Kidney (tissue), 14 donors: ENCODE data around the gene C17orf107. TPM values are rescaled to one million over a fixed set of nuclear protein-coding genes. Genes with fewer than 3 reads are reported as not detected.
A peak's percentile ranks its signal among the peaks of the same experiment; 100 is the strongest.
"Not testable (repeated sequence)": the region's sequence is repeated elsewhere in the genome, so short reads cannot be mapped to it uniquely, and the experiment has no call there.

Experiments used
- DNase-seq, 5 donors: peaks; one replicate each; pipeline ENCODE4 v3.0.0-alpha.2; 2013 to 2020
- FAIRE-seq: peaks from 2 replicates; lab custom pipeline; 2012; peaks lifted over from hg19 to GRCh38; lab: Jason Lieb, UNC
- H3K27ac ChIP-seq, 2 donors: one replicate each; pipeline ENCODE4 v1.7.0; 2013; ENCODE audit warnings: low read depth in 2 of 2, low read length in 2 of 2, inconsistent platforms in 1 of 2
- H3K27me3 ChIP-seq: one replicate; pipeline ENCODE4 v1.7.1; 2013; ENCODE audit warnings: low read length, inconsistent platforms; ENCODE audit not compliant: control insufficient read depth, insufficient read depth
- H3K36me3 ChIP-seq, 3 donors: one replicate each; pipeline versions ENCODE4 v1.7.0 to v1.7.1; 2013; ENCODE audit warnings: low read length in 3 of 3, control low read depth in 1 of 3, inconsistent platforms in 1 of 3; ENCODE audit not compliant: insufficient read depth in 3 of 3, control insufficient read depth in 2 of 3
- H3K4me1 ChIP-seq, 3 donors: one replicate each; pipeline versions ENCODE4 v1.7.0 to v1.7.1; 2013; ENCODE audit warnings: low read length in 3 of 3, inconsistent platforms in 1 of 3, low read depth in 1 of 3; ENCODE audit not compliant: control insufficient read depth in 2 of 3, insufficient read depth in 2 of 3
- H3K4me3 ChIP-seq, 3 donors: one replicate each; pipeline versions ENCODE4 v1.7.0 to v1.8.1; 2013; ENCODE audit warnings: low read length in 3 of 3, control low read depth in 1 of 3, inconsistent platforms in 1 of 3
- H3K9ac ChIP-seq, 3 donors: one replicate each; pipeline versions ENCODE4 v1.7.0 to v1.7.1; 2013; ENCODE audit warnings: low read length in 3 of 3, control low read depth in 1 of 3, inconsistent platforms in 1 of 3
- H3K9me3 ChIP-seq, 3 donors: one replicate each; pipeline versions ENCODE4 v1.7.0 to v1.7.1; 2013; ENCODE audit warnings: low read length in 3 of 3, control low read depth in 1 of 3, inconsistent platforms in 1 of 3; ENCODE audit not compliant: control insufficient read depth in 2 of 3, insufficient read depth in 1 of 3
- intact Hi-C: fragments of 100-400 bp; cut with DNase I; formaldehyde crosslinking; loops from one replicate; pipeline ENCODE4 v1.11.1; 2022
- polyA plus RNA-seq: library from polyadenylated mRNA; stranded (reverse); fragments of 350-450 nt; fragmentation: Illumina TruSeq; extraction: RNeasy Lipid Tissue Mini Kit (QIAGEN cat#74804); gene quantifications from one replicate; pipeline ENCODE4 v1.2.3, GENCODE V29; 2014; ENCODE audit warnings: low read depth, low replicate concordance; ENCODE audit not compliant: insufficient read depth
- total RNA-seq: library from RNA; stranded (reverse); fragmentation: NEBNext Ultra II Directional; extraction: Animal tissue kit (Norgen Biotek cat#: 25700); gene quantifications from one replicate; pipeline ENCODE4 v1.2.1, GENCODE V29; 2021
- TF ChIP-seq, protein P1 (sequence below): IDR thresholded peaks from 3 replicates; pipeline ENCODE4 v1.5.1; 2012; ENCODE audit warnings: mild to moderate bottlenecking, moderate library complexity, borderline replicate concordance; ENCODE audit not compliant: insufficient read depth; ENCODE audit errors: extremely low read depth
- donor health status: control.
- donor health status: control.
- donor health status: control.
- donor health status: control.
- donor health status: control.
- donor health status: DM: yes; HTN: yes; CAD: no.
- donor health status: Normal renal cell carcinoma (clear cell type).

Gene C17orf107
- total and polyA plus RNA-seq, 2 donors from 2014 or later = 2.5 to 4.4 TPM

DNA sequence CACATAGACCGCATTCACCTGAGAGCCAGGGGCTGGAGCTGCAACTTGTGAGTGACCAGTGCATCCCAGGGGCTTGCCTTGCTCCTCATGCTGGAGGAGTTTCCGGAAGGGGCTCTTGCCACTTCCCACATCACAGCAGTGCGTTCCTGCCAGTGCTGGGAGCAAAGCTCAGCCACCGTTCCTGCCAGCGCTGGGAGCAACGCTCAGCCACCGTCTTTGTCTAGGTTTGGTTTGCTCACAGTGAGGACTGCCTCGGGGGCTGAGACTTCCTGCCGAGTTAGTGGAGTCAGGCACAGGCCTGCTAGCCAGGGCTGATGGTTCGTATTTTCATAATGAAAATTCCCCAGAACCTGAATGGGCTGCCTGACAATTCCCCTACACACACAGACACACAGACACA is 9.0 kb downstream of the C17orf107 start:
- DNase-seq (peak in 2 of 5 donors; percentile 19 to 69), FAIRE-seq (no peak)

DNA sequence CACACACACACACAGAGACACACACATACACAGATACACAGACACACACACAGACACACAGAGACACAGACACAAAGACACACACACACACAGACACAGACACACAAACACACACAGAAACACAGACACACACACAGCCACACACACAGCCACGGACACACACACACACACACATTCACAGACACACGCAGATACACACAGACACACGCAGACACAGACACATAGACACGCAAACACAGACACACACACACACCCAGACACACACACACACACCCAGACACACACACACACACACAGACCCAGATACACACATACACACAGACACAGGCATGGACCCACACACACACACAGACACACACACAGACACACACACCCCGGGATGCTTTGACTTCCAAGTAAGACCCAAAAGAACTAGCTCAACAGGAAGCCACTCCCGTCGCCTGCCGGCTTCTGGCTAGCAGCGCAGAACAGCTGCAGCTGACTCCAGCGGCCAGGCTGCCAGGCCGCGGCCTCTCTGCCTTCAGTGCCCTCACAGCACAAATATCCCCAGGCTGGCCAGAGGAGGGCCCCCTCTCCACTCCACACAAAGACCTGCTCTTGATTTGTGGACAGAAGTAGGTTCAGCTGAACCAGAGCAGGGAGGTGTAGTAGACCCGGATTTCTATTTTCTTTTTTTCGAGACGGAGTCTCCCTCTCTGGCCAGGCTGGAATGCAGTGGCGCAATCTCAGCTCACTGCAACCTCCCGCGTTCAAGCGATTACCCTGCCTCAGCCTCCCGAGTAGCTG is 9.6 kb downstream of the C17orf107 start:
- H3K36me3 ChIP-seq = no peaks in the 10 kb centered on the region
- DNase-seq = peak; percentile 94 to 96 (median 96)
- peak overlapping the region in 1 of 3 donors; percentile 10 for H3K9ac ChIP-seq
- H3K27me3 ChIP-seq = no peaks in the 10 kb centered on the region
- no peak for FAIRE-seq
- TF ChIP-seq, protein P1, sequence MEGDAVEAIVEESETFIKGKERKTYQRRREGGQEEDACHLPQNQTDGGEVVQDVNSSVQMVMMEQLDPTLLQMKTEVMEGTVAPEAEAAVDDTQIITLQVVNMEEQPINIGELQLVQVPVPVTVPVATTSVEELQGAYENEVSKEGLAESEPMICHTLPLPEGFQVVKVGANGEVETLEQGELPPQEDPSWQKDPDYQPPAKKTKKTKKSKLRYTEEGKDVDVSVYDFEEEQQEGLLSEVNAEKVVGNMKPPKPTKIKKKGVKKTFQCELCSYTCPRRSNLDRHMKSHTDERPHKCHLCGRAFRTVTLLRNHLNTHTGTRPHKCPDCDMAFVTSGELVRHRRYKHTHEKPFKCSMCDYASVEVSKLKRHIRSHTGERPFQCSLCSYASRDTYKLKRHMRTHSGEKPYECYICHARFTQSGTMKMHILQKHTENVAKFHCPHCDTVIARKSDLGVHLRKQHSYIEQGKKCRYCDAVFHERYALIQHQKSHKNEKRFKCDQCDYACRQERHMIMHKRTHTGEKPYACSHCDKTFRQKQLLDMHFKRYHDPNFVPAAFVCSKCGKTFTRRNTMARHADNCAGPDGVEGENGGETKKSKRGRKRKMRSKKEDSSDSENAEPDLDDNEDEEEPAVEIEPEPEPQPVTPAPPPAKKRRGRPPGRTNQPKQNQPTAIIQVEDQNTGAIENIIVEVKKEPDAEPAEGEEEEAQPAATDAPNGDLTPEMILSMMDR = peak; percentile 86
- H3K27ac ChIP-seq = peak overlapping the region; percentile 53 to 67
- peaks cover 0 to 14% (median 7%) of the 10 kb centered on the region in 3 donors for H3K4me1 ChIP-seq
- no peak overlapping the region for H3K4me3 ChIP-seq
- intact Hi-C loops = no loop called here
- H3K9me3 ChIP-seq = no peaks in the 10 kb centered on the region

More for the DNA sequence above, 9.0 kb downstream of the C17orf107 start:
- H3K27ac ChIP-seq = peak overlapping the region; percentile 2 to 9
- no peaks in the 10 kb centered on the region for H3K36me3 ChIP-seq
- no peaks in the 10 kb centered on the region for H3K9me3 ChIP-seq
- intact Hi-C loops = no loop called here
- H3K9ac ChIP-seq = peak overlapping the region in 1 of 3 donors; percentile 10
- no peaks in the 10 kb centered on the region for H3K27me3 ChIP-seq
- peaks cover 0 to 15% (median 8%) of the 10 kb centered on the region in 3 donors for H3K4me1 ChIP-seq
- no peak overlapping the region for H3K4me3 ChIP-seq
- TF ChIP-seq, protein P1 = no peak

DNA sequence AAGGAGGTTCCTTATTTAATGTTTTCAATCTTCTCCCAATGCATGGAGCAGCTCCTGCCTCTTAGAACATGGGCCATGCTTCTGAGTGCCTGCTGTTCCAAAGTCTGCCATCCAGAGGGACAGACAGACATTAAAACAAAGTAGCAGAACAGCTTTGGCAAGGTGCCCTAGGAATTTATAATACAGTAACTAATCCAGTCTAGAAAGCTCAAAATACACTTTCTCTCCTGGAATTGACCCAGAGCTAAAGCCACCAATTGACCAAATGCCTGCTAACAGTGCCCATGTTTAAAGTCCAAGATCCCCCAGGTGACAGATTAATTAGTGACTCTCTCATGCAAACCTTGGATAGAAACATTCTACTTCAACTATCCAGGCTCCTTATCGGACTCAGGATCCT is 14.7 kb downstream of the C17orf107 start:
- Histone ChIP-seq H3K9ac (no peak overlapping the region), H3K4me3 (no peak overlapping the region), H3K36me3 (no peaks in the 10 kb centered on the region), H3K4me1 (peaks cover 0 to 7% (median 5%) of the 10 kb centered on the region in 3 donors), H3K9me3 (no peaks in the 10 kb centered on the region), H3K27ac (no peak overlapping the region), H3K27me3 (no peaks in the 10 kb centered on the region)
- intact Hi-C loops = no loop called here
- TF ChIP-seq, protein P1 = peak; percentile 16
- DNase-seq = peak in 2 of 5 donors; percentile 46 to 55
- no peak for FAIRE-seq

DNA sequence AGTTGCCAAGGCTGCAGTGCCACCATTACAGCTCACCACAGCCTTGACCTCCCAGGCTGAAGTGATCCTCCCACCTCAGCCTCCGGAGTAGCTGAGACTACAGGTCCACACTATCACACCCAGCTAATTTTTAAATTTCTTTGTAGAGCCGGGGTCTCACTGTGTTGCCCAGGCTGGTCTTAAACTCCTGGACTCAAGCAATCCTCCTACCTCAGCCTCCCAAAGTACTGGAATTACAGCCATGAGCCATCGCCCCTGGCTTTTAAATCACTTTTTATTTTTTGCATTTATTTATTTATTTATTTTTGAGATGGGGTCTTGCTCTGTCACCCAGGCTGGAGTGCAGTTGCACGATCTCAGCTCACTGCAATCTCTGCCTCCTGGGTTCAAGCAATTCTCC is 15.2 kb downstream of the C17orf107 start:
- intact Hi-C loops, H3K27me3 ChIP-seq, H3K4me1 ChIP-seq, H3K36me3 ChIP-seq, H3K4me3 ChIP-seq, H3K9ac ChIP-seq, DNase-seq, H3K9me3 ChIP-seq, FAIRE-seq: not testable (repeated sequence)
- peak overlapping the region in 1 of 2 donors; percentile 52 for H3K27ac ChIP-seq
